ENCODE data around the gene UST. TPM values are rescaled to one million over a fixed set of nuclear protein-coding genes. Genes with fewer than 3 reads are reported as not detected.
A peak's percentile ranks its signal among the peaks of the same experiment; 100 is the strongest.
"Not testable (repeated sequence)": the region's sequence is repeated elsewhere in the genome, so short reads cannot be mapped to it uniquely, and the experiment has no call there.

The UST gene
- total and polyA plus RNA-seq, 2 experiments from 2014 or later = 8.0 to 11.7 TPM

DNA sequence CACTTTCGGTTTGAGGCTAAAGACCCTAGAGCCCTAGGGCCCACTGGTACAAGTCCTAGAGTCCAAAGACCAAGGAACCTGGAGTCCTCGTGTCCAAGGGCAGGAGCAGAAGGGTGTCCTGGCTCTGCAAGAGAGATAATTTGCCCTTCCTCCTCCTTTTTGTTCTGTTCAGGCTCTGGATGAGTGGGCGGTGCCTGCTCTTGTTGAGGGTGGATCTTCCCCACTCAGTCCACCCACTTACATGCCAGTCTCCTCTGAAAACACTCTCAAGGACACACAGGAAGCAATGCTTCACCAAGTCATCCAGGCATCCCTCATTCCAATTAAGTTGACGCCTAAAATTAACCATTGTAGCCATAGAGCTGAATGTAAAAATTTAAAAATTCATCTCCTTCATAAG, 102.1 kb downstream of the UST start:
- 91% methylated on average over 4 of the region's 4 CpGs for WGBS (ENCODE audit: low lambda C conversion rate, missing lambda C conversion rate)
- Histone ChIP-seq H3K9me2 (replicated peaks; ENCODE audit: insufficient read depth) (no peaks in the 10 kb centered on the region), H4K20me1 (ENCODE audit: insufficient read depth, poor library complexity, severe bottlenecking) (no peaks in the 10 kb centered on the region), H3K4me2 (no peak overlapping the region), H3K4me3 (no peak overlapping the region), H3K36me3 (replicated peaks; ENCODE audit: insufficient read depth, low read depth) (no peaks in the 10 kb centered on the region), H3K9me3 (ENCODE audit: low read depth) (no peaks in the 10 kb centered on the region), H3K4me1 (ENCODE audit: insufficient read depth) (peaks cover 4% of the 10 kb centered on the region), H3K27me3 (no peaks in the 10 kb centered on the region), H3K79me2 (peaks cover 5% of the 10 kb centered on the region), H2AFZ (no peak overlapping the region), H3K27ac (no peak overlapping the region)
- TF ChIP-seq EZH2phosphoT487 (IDR thresholded peaks at IDR 0.05; ENCODE audit: low read depth, severe bottlenecking, unreplicated experiment) (no peak), EZH2 (IDR thresholded peaks at IDR 0.05; ENCODE audit: borderline replicate concordance) (no peak)
- TF ChIP-seq, protein P1, sequence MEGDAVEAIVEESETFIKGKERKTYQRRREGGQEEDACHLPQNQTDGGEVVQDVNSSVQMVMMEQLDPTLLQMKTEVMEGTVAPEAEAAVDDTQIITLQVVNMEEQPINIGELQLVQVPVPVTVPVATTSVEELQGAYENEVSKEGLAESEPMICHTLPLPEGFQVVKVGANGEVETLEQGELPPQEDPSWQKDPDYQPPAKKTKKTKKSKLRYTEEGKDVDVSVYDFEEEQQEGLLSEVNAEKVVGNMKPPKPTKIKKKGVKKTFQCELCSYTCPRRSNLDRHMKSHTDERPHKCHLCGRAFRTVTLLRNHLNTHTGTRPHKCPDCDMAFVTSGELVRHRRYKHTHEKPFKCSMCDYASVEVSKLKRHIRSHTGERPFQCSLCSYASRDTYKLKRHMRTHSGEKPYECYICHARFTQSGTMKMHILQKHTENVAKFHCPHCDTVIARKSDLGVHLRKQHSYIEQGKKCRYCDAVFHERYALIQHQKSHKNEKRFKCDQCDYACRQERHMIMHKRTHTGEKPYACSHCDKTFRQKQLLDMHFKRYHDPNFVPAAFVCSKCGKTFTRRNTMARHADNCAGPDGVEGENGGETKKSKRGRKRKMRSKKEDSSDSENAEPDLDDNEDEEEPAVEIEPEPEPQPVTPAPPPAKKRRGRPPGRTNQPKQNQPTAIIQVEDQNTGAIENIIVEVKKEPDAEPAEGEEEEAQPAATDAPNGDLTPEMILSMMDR (IDR thresholded peaks at IDR 0.05; ENCODE audit: poor library complexity) = no peak
- DNase-seq (ENCODE audit: low spot score) = no peak

DNA sequence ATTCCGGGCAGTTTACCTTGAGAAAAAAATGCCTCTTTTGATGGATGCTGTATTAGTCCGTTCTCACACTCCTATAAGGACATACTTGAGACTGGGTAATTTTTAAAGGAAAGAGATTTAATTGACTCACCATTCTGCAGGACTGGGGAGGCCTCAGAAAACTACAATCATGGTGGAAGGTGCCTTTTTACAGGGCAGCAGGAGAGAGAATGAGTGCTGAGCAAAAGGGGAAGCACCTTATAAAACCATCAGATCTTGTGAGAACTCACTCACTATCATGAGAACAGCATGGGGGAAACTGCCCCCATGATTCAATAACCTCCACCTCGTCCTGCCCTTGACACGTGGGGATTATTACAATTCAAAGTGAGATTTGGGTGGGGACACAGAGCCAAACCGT, 102.6 kb downstream of the UST start:
- H3K9me3 ChIP-seq (ENCODE audit: low read depth); DNase-seq (ENCODE audit: low spot score); H3K9me2 ChIP-seq (replicated peaks; ENCODE audit: insufficient read depth); H2AFZ ChIP-seq; H3K4me1 ChIP-seq (ENCODE audit: insufficient read depth); H3K27ac ChIP-seq; H4K20me1 ChIP-seq (ENCODE audit: insufficient read depth, poor library complexity, severe bottlenecking); H3K36me3 ChIP-seq (replicated peaks; ENCODE audit: insufficient read depth, low read depth); H3K79me2 ChIP-seq; H3K4me3 ChIP-seq; H3K4me2 ChIP-seq; H3K27me3 ChIP-seq: not testable (repeated sequence)
- WGBS (ENCODE audit: low lambda C conversion rate, missing lambda C conversion rate) = 89% methylated on average over 5 of the region's 5 CpGs

DNA sequence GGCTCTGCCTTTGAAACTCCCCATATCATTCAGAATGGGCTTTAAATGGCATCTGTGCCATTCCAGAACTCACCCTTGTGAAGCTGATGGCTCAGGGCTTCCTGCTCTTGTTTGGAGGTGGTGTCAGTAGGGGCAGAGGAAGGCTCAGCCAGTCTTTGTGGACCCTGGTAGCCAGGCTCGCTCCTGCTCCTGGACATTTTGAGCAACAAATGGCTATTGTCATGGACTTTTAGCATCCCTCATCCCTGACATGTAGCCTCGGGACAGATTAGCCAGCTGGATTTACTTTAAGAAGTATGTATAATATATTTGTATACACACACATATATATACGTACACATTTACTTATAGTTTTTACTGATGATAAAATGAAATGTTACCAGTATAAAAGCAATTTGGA, 104.1 kb downstream of the UST start:
- Histone ChIP-seq H3K9me2 (replicated peaks; ENCODE audit: insufficient read depth) (no peaks in the 10 kb centered on the region), H3K4me1 (ENCODE audit: insufficient read depth) (peaks cover 4% of the 10 kb centered on the region), H3K27ac (no peak overlapping the region), H3K79me2 (peaks cover 5% of the 10 kb centered on the region), H3K36me3 (replicated peaks; ENCODE audit: insufficient read depth, low read depth) (no peaks in the 10 kb centered on the region), H4K20me1 (ENCODE audit: insufficient read depth, poor library complexity, severe bottlenecking) (no peaks in the 10 kb centered on the region), H3K4me3 (no peak overlapping the region), H3K4me2 (no peak overlapping the region), H3K9me3 (ENCODE audit: low read depth) (no peaks in the 10 kb centered on the region), H3K27me3 (no peaks in the 10 kb centered on the region), H2AFZ (no peak overlapping the region)
- DNase-seq (ENCODE audit: low spot score) = no peak
- 65% methylated on average over 3 of the region's 3 CpGs for WGBS (ENCODE audit: low lambda C conversion rate, missing lambda C conversion rate)
- no peak for TF ChIP-seq EZH2 (IDR thresholded peaks at IDR 0.05; ENCODE audit: borderline replicate concordance)
- no peak for TF ChIP-seq EZH2phosphoT487 (IDR thresholded peaks at IDR 0.05; ENCODE audit: low read depth, severe bottlenecking, unreplicated experiment)
- TF ChIP-seq, protein P1 (IDR thresholded peaks at IDR 0.05; ENCODE audit: poor library complexity) = no peak

DNA sequence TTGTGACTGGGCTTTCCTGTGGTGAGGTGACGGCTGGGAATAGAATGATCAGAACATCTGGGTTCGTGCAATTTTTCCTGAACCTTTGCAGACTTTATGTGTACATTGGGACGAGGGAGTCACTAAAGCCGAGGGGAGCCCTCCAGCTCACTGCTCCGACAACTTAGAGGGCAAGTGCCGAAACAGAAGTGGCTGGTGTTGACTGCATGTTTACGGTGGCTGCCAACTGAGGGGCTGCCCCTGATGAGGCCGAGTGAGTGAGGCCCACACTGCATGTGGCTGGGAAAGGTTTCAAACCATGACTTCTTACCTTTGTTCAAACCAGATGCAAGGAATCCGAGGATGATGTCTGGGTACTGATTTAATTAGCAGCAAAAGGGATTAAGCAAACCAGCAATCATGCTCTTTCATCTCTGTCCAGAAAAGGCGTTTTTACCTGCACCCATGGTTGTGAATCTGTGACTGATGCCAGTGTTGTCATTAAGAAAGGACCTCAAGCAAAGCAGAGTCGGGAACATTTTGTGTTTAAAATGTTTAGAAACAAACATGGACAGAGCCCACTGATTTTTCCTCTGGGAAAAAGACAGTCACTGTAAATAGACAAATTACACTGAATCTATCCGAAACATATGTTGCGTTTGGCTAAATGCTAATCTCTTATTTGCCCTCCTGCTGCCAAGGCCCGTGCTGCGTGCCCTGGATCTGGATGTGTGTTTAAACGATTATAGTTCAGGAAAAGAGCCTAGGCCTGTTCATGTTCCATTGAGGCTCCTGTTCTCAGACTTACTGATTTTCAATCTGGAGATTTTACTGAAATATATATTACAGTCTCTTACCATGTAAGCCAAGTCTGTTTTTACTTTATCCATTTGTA, 105.1 kb downstream of the UST start:
- Histone ChIP-seq H3K4me3 (no peak overlapping the region), H3K27ac (peak overlapping the region; percentile 57), H3K4me2 (peak overlapping the region; percentile 35), H2AFZ (no peak overlapping the region), H3K9me2 (replicated peaks; ENCODE audit: insufficient read depth) (no peaks in the 10 kb centered on the region), H3K36me3 (replicated peaks; ENCODE audit: insufficient read depth, low read depth) (no peaks in the 10 kb centered on the region), H3K4me1 (ENCODE audit: insufficient read depth) (peaks cover 4% of the 10 kb centered on the region), H3K27me3 (no peaks in the 10 kb centered on the region), H4K20me1 (ENCODE audit: insufficient read depth, poor library complexity, severe bottlenecking) (no peaks in the 10 kb centered on the region), H3K79me2 (peaks cover 5% of the 10 kb centered on the region), H3K9me3 (ENCODE audit: low read depth) (no peaks in the 10 kb centered on the region)
- no peak for DNase-seq (ENCODE audit: low spot score)
- TF ChIP-seq EZH2phosphoT487 (IDR thresholded peaks at IDR 0.05; ENCODE audit: low read depth, severe bottlenecking, unreplicated experiment) (no peak), EZH2 (IDR thresholded peaks at IDR 0.05; ENCODE audit: borderline replicate concordance) (no peak)
- TF ChIP-seq, protein P1 (IDR thresholded peaks at IDR 0.05; ENCODE audit: poor library complexity) = no peak
- WGBS (ENCODE audit: low lambda C conversion rate, missing lambda C conversion rate) = 65% methylated on average over 16 of the region's 16 CpGs
